GM23338 (cell line): ENCODE data around the gene NUP98. TPM values are rescaled to one million over a fixed set of nuclear protein-coding genes. Genes with fewer than 3 reads are reported as not detected.

Source experiments
- ATAC-seq: fragments of 200-7000 bp; cut with Tn5 transposase; 3 replicates; pipeline ENCODE4 v1.9.1; 2020
- DNase-seq: peaks from one replicate; pipeline ENCODE4 v3.0.0-alpha.2; 2015; ENCODE audit warnings: low spot score
- H2AFZ ChIP-seq: fragments of 200-600 bp; sonication (generic); 2 replicates; pipeline ENCODE4 v1.8.0; 2016; ENCODE audit warnings: antibody characterized with exemption, mild to moderate bottlenecking, moderate library complexity
- H3F3A ChIP-seq: fragments of 200-600 bp; sonication (generic); replicated peaks from 2 replicates; pipeline ENCODE4 v1.8.0; 2017; ENCODE audit warnings: antibody characterized with exemption, mixed run types, low read depth
- H3K27ac ChIP-seq: fragments of 200-600 bp; sonication (generic); 2 replicates; pipeline ENCODE4 v1.6.1; 2016; ENCODE audit warnings: low read depth
- H3K27me3 ChIP-seq: fragments of 200-600 bp; sonication (generic); 2 replicates; pipeline ENCODE4 v1.8.0; 2016; ENCODE audit warnings: mild to moderate bottlenecking, mixed run types, moderate library complexity; ENCODE audit not compliant: insufficient read depth
- H3K36me3 ChIP-seq: fragments of 200-600 bp; sonication (generic); 2 replicates; pipeline ENCODE4 v1.8.0; 2016; ENCODE audit warnings: mild to moderate bottlenecking; ENCODE audit not compliant: insufficient read depth
- H3K4me1 ChIP-seq: fragments of 200-600 bp; sonication (generic); 2 replicates; pipeline ENCODE4 v1.8.0; 2016; ENCODE audit warnings: mild to moderate bottlenecking, moderate library complexity; ENCODE audit not compliant: insufficient read depth
- H3K4me2 ChIP-seq: fragments of 200-600 bp; sonication (generic); 2 replicates; pipeline ENCODE4 v1.7.1; 2017; ENCODE audit warnings: mixed run types
- H3K4me3 ChIP-seq: fragments of 200-600 bp; sonication (generic); 2 replicates; pipeline ENCODE4 v1.6.1; 2016; ENCODE audit warnings: mixed run types
- H3K79me2 ChIP-seq: fragments of 200-600 bp; sonication (generic); replicated peaks from 2 replicates; pipeline ENCODE4 v1.8.0; 2017; ENCODE audit warnings: mild to moderate bottlenecking; ENCODE audit not compliant: insufficient read depth
- H3K9me2 ChIP-seq: fragments of 200-600 bp; sonication (generic); 2 replicates; pipeline ENCODE4 v1.8.0; 2017; ENCODE audit not compliant: insufficient read depth
- H4K20me1 ChIP-seq: fragments of 200-600 bp; sonication (generic); replicated peaks from 2 replicates; pipeline ENCODE4 v1.8.0; 2017; ENCODE audit warnings: mild to moderate bottlenecking; ENCODE audit not compliant: insufficient read depth
- H3K27ac Mint-ChIP-seq: 2 replicates; pipeline ENCODE4 v1.8.0; 2020; ENCODE audit warnings: inconsistent platforms, mild to moderate bottlenecking, moderate library complexity, mixed read lengths
- H3K27me3 Mint-ChIP-seq: 3 replicates; pipeline ENCODE4 v1.8.0; 2022; ENCODE audit warnings: low read depth, mild to moderate bottlenecking, moderate library complexity, mixed read lengths, inconsistent platforms; ENCODE audit not compliant: insufficient read depth, poor library complexity
- H3K36me3 Mint-ChIP-seq: 3 replicates; pipeline ENCODE4 v1.8.0; 2021; ENCODE audit warnings: low read depth, mild to moderate bottlenecking, inconsistent platforms, moderate library complexity, mixed read lengths
- H3K4me1 Mint-ChIP-seq: 3 replicates; pipeline ENCODE4 v1.8.0; 2020; ENCODE audit warnings: mild to moderate bottlenecking, inconsistent platforms, mixed read lengths
- H3K4me3 Mint-ChIP-seq: 3 replicates; pipeline ENCODE4 v1.8.0; 2021; ENCODE audit warnings: moderate library complexity, mild to moderate bottlenecking, inconsistent platforms, mixed read lengths
- H3K9me3 Mint-ChIP-seq: 3 replicates; pipeline ENCODE4 v1.8.0; 2020; ENCODE audit warnings: moderate library complexity, mild to moderate bottlenecking, inconsistent platforms, mixed read lengths
- CREB1 ChIP-seq: fragments of 250-450 bp; sonication (Bioruptor Pico); IDR thresholded peaks from 2 replicates; pipeline ENCODE4 v1.5.0; 2020; ENCODE audit warnings: low read depth, mild to moderate bottlenecking, moderate library complexity
- EZH2 ChIP-seq: fragments of 200-600 bp; sonication (generic); IDR thresholded peaks from one replicate; pipeline ENCODE4 v1.8.0; 2017; ENCODE audit warnings: antibody characterized with exemption, mild to moderate bottlenecking, low read depth; ENCODE audit not compliant: unreplicated experiment
- JUNB ChIP-seq: IDR thresholded peaks from one replicate; pipeline ENCODE4 v1.6.1; 2016; ENCODE audit warnings: antibody characterized with exemption; ENCODE audit not compliant: unreplicated experiment
- ZNF114 ChIP-seq: fragments of 250-450 bp; sonication (Bioruptor Pico); IDR thresholded peaks from 2 replicates; pipeline ENCODE4 v1.5.0; 2020; ENCODE audit warnings: mild to moderate bottlenecking, moderate library complexity
- ZNF331 ChIP-seq: fragments of 250-450 bp; sonication (Bioruptor Pico); IDR thresholded peaks from 2 replicates; pipeline ENCODE4 v1.5.0; 2020; ENCODE audit warnings: low read depth, mild to moderate bottlenecking, moderate library complexity
- ZNF462 ChIP-seq: fragments of 250-450 bp; sonication (Bioruptor Pico); IDR thresholded peaks from 2 replicates; pipeline ENCODE4 v1.5.0; 2020; ENCODE audit warnings: mild to moderate bottlenecking, moderate library complexity
- polyA plus RNA-seq: library from polyadenylated mRNA; unstranded; fragments of >200 nt; fragmentation: Nextera tagmentation; extraction: Ambion mirVana; gene quantifications from 2 replicates; pipeline ENCODE4 v1.2.1, GENCODE V29; 2016
- total RNA-seq: library from RNA; depleted of rRNA; stranded (reverse); fragments of >200 nt; shearing (Covaris generic); gene quantifications from 2 replicates; pipeline ENCODE4 v1.2.3, GENCODE V29; 2014
- TF ChIP-seq, protein P1 (sequence below): IDR thresholded peaks from 2 replicates; pipeline ENCODE4 v1.6.1; 2016; ENCODE audit warnings: antibody characterized with exemption
- TF ChIP-seq, protein P2 (sequence below): IDR thresholded peaks from one replicate; pipeline ENCODE4 v1.6.1; 2018; ENCODE audit warnings: antibody characterized with exemption; ENCODE audit not compliant: unreplicated experiment

NUP98 gene
- total and polyA plus RNA-seq, 2 experiments from 2014 or later = 23.9 to 174 TPM

GRCh38 chr11:3835751-3836150 lies 38.4 kb upstream of the NUP98 start:
- no peaks in the 10 kb centered on the region; the same call in 2 of the 3 replicates for H3K9me3 Mint-ChIP-seq
- H3K36me3 ChIP-seq = no peaks in the 10 kb centered on the region; the same call in 1 of the 2 replicates
- peaks cover 48% of the 10 kb centered on the region for H3K4me1 Mint-ChIP-seq
- no peak overlapping the region for H2AFZ ChIP-seq
- DNase-seq (no peak), ATAC-seq (no peak)
- H4K20me1 ChIP-seq = peaks cover 57% of the 10 kb centered on the region
- peak overlapping the region; percentile 24; the same call in 1 of the 2 replicates for H3K4me2 ChIP-seq
- TF ChIP-seq ZNF462 (CRISPR knock-in tag) = no peak
- TF ChIP-seq, protein P1, sequence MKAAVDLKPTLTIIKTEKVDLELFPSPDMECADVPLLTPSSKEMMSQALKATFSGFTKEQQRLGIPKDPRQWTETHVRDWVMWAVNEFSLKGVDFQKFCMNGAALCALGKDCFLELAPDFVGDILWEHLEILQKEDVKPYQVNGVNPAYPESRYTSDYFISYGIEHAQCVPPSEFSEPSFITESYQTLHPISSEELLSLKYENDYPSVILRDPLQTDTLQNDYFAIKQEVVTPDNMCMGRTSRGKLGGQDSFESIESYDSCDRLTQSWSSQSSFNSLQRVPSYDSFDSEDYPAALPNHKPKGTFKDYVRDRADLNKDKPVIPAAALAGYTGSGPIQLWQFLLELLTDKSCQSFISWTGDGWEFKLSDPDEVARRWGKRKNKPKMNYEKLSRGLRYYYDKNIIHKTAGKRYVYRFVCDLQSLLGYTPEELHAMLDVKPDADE = no peak
- no peak for TF ChIP-seq CREB1
- no peak for TF ChIP-seq JUNB
- TF ChIP-seq, protein P2, sequence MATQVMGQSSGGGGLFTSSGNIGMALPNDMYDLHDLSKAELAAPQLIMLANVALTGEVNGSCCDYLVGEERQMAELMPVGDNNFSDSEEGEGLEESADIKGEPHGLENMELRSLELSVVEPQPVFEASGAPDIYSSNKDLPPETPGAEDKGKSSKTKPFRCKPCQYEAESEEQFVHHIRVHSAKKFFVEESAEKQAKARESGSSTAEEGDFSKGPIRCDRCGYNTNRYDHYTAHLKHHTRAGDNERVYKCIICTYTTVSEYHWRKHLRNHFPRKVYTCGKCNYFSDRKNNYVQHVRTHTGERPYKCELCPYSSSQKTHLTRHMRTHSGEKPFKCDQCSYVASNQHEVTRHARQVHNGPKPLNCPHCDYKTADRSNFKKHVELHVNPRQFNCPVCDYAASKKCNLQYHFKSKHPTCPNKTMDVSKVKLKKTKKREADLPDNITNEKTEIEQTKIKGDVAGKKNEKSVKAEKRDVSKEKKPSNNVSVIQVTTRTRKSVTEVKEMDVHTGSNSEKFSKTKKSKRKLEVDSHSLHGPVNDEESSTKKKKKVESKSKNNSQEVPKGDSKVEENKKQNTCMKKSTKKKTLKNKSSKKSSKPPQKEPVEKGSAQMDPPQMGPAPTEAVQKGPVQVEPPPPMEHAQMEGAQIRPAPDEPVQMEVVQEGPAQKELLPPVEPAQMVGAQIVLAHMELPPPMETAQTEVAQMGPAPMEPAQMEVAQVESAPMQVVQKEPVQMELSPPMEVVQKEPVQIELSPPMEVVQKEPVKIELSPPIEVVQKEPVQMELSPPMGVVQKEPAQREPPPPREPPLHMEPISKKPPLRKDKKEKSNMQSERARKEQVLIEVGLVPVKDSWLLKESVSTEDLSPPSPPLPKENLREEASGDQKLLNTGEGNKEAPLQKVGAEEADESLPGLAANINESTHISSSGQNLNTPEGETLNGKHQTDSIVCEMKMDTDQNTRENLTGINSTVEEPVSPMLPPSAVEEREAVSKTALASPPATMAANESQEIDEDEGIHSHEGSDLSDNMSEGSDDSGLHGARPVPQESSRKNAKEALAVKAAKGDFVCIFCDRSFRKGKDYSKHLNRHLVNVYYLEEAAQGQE = no peak
- no peak for TF ChIP-seq ZNF331 (CRISPR knock-in tag)
- TF ChIP-seq EZH2 = no peak
- no peak for TF ChIP-seq ZNF114
- H3K27me3 Mint-ChIP-seq = peaks cover 8% of the 10 kb centered on the region
- no peaks in the 10 kb centered on the region for H3K27me3 ChIP-seq
- peaks cover 24% of the 10 kb centered on the region for H3K4me1 ChIP-seq
- H3K4me3 Mint-ChIP-seq = no peak overlapping the region; the same call in 2 of the 3 replicates
- H3K27ac ChIP-seq = no peak overlapping the region
- H3K27ac Mint-ChIP-seq = no peak overlapping the region
- H3K36me3 Mint-ChIP-seq = peaks cover 18% of the 10 kb centered on the region
- H3K9me2 ChIP-seq = no peaks in the 10 kb centered on the region
- H3K4me3 ChIP-seq = no peak overlapping the region
- H3K79me2 ChIP-seq = peaks cover 79% of the 10 kb centered on the region
- H3F3A ChIP-seq = 0 out of 2 replicates have a peak, but pooled peaks cover 3% of the 10 kb centered on the region
